Liver (tissue), 9 donors: ENCODE results near the gene METTL23. TPM values are rescaled to one million over a fixed set of nuclear protein-coding genes. Genes with fewer than 3 reads are reported as not detected.

Source experiments
- DNase-seq: peaks from one replicate; pipeline ENCODE4 v3.0.0-alpha.2; 2017; ENCODE audit warnings: low spot score
- H3K27ac ChIP-seq, 2 donors: one replicate each; pipeline ENCODE4 v1.7.0; 2013; ENCODE audit warnings: inconsistent platforms in 2 of 2, low read length in 2 of 2, control low read depth in 1 of 2, low read depth in 1 of 2, mild to moderate bottlenecking in 1 of 2
- H3K27me3 ChIP-seq, 4 donors: one replicate each; pipeline versions ENCODE4 v1.6.1 to v1.7.0; 2013; ENCODE audit warnings: low read length in 3 of 4, inconsistent platforms in 1 of 4, mild to moderate bottlenecking in 1 of 4, moderate library complexity in 1 of 4; ENCODE audit not compliant: control insufficient read depth in 4 of 4, insufficient read depth in 4 of 4
- H3K36me3 ChIP-seq, 4 donors: one replicate each; pipeline versions ENCODE4 v1.6.1 to v1.7.0; 2013; ENCODE audit warnings: low read length in 3 of 4, mild to moderate bottlenecking in 3 of 4, low read depth in 1 of 4, moderate library complexity in 1 of 4; ENCODE audit not compliant: control insufficient read depth in 4 of 4, insufficient read depth in 3 of 4
- H3K4me1 ChIP-seq, 4 donors: one replicate each; pipeline versions ENCODE4 v1.6.1 to v1.7.0; 2013; ENCODE audit warnings: low read length in 3 of 4, mild to moderate bottlenecking in 3 of 4, moderate library complexity in 1 of 4; ENCODE audit not compliant: control insufficient read depth in 4 of 4, insufficient read depth in 4 of 4
- H3K4me3 ChIP-seq, 3 donors: one replicate each; pipeline versions ENCODE4 v1.6.1 to v1.7.0; 2013; ENCODE audit warnings: low read length in 3 of 3, control low read depth in 1 of 3, low read depth in 1 of 3, mild to moderate bottlenecking in 1 of 3
- H3K9ac ChIP-seq, 2 donors: one replicate each; pipeline ENCODE4 v1.7.0; 2013; ENCODE audit warnings: low read length in 2 of 2, mild to moderate bottlenecking in 2 of 2, moderate library complexity in 2 of 2, control low read depth in 1 of 2, low read depth in 1 of 2
- H3K9me3 ChIP-seq, 4 donors: one replicate each; pipeline versions ENCODE4 v1.6.1 to v1.7.0; 2013; ENCODE audit warnings: low read length in 3 of 4; ENCODE audit not compliant: control insufficient read depth in 4 of 4
- EGR1 ChIP-seq, 2 donors: IDR thresholded peaks; 2 replicates each; pipeline ENCODE4 v1.6.1; 2016 to 2018; ENCODE audit warnings: antibody characterized with exemption in 2 of 2, low read depth in 2 of 2
- FOXA1 ChIP-seq: IDR thresholded peaks from 2 replicates; pipeline ENCODE4 v1.6.1; 2016; ENCODE audit warnings: antibody characterized with exemption
- FOXA2 ChIP-seq: IDR thresholded peaks from 2 replicates; pipeline ENCODE4 v1.6.1; 2016; ENCODE audit warnings: antibody characterized with exemption
- GABPA ChIP-seq, 2 donors: IDR thresholded peaks in 1 of 2; conservative IDR thresholded peaks in 1 of 2; 2 replicates each; pipeline ENCODE4 v1.6.1; 2016; ENCODE audit warnings: antibody characterized with exemption in 2 of 2, mild to moderate bottlenecking in 1 of 2, moderate library complexity in 1 of 2
- HNF4A ChIP-seq, 2 donors: conservative IDR thresholded peaks; 2 replicates each; pipeline ENCODE4 v1.6.1; 2016; ENCODE audit warnings: antibody characterized with exemption in 2 of 2, mild to moderate bottlenecking in 2 of 2
- HNF4G ChIP-seq: IDR thresholded peaks from 2 replicates; pipeline ENCODE4 v1.6.1; 2016; ENCODE audit warnings: antibody characterized with exemption
- JUND ChIP-seq, 2 donors: IDR thresholded peaks; 2 replicates each; pipeline ENCODE4 v1.6.1; 2016; ENCODE audit warnings: antibody characterized with exemption in 2 of 2
- NR2F2 ChIP-seq: IDR thresholded peaks from 2 replicates; pipeline ENCODE4 v1.6.1; 2016; ENCODE audit warnings: antibody characterized with exemption
- RAD21 ChIP-seq, 2 donors: IDR thresholded peaks; 2 replicates each; pipeline ENCODE4 v1.6.1; 2016; ENCODE audit warnings: antibody characterized with exemption in 2 of 2, mild to moderate bottlenecking in 2 of 2
- RXRA ChIP-seq, 2 donors: IDR thresholded peaks; 2 replicates each; pipeline ENCODE4 v1.6.1; 2017 to 2018; ENCODE audit warnings: antibody characterized with exemption in 2 of 2, mild to moderate bottlenecking in 1 of 2
- SP1 ChIP-seq: IDR thresholded peaks from 2 replicates; pipeline ENCODE4 v1.6.1; 2018; ENCODE audit warnings: antibody characterized with exemption, mild to moderate bottlenecking
- TAF1 ChIP-seq: conservative IDR thresholded peaks from 2 replicates; pipeline ENCODE4 v1.6.1; 2016; ENCODE audit warnings: antibody characterized with exemption, mild to moderate bottlenecking
- YY1 ChIP-seq: IDR thresholded peaks from 2 replicates; pipeline ENCODE4 v1.6.1; 2016; ENCODE audit warnings: antibody characterized with exemption, mild to moderate bottlenecking
- WGBS: extraction: QIAGEN DNeasy Blood & Tissue Kit; methylation state at CpG from one replicate; pipeline ENCODE4 v1.1.7; 2013; 5-methylcytosine and 5-hydroxymethylcytosine counted together
- polyA plus RNA-seq, 2 donors: library from polyadenylated mRNA; stranded (reverse) in 1 of 2; unstranded in 1 of 2; fragments of 200-250 nt in 1 of 2; fragments of >200 nt in 1 of 2; fragmentation: Nextera tagmentation in 1 of 2; extraction: Ambion mirVana in 1 of 2; gene quantifications; one replicate each; pipeline versions ENCODE4 v1.2.1 to v1.2.3, GENCODE V29; 2013 to 2015
- total RNA-seq, 2 donors: library from RNA; depleted of rRNA; stranded (reverse); fragments of >200 nt; gene quantifications; one replicate each; pipeline ENCODE4 v1.2.3, GENCODE V29; 2014
- TF ChIP-seq, protein P1 (sequence below): IDR thresholded peaks from 2 replicates; pipeline ENCODE4 v1.6.1; 2016; ENCODE audit warnings: antibody characterized with exemption
- TF ChIP-seq, protein P2 (sequence below): IDR thresholded peaks from 2 replicates; pipeline ENCODE4 v1.6.1; 2016; ENCODE audit warnings: antibody characterized with exemption
- TF ChIP-seq, protein P3 (sequence below): IDR thresholded peaks from 2 replicates; pipeline ENCODE4 v1.6.1; 2016; ENCODE audit warnings: antibody characterized with exemption, mild to moderate bottlenecking
- TF ChIP-seq, protein P4 (sequence below): IDR thresholded peaks from 2 replicates; pipeline ENCODE4 v1.6.1; 2016; ENCODE audit warnings: antibody characterized with exemption
- TF ChIP-seq, protein P5 (sequence below): fragments of 150-350 bp; IDR thresholded peaks from 2 replicates; pipeline ENCODE4 v1.5.1; 2017; ENCODE audit warnings: improper control_type of control experiment, low read depth, low read length; ENCODE audit not compliant: missing input control
- donor health status: healthy.
- donor health status: healthy.
- donor health status: healthy.
- donor health status: healthy.
- donor health status: healthy.

The METTL23 gene
- total and polyA plus RNA-seq, 4 donors = 15.6 to 37.2 (median 22.1) TPM

DNA sequence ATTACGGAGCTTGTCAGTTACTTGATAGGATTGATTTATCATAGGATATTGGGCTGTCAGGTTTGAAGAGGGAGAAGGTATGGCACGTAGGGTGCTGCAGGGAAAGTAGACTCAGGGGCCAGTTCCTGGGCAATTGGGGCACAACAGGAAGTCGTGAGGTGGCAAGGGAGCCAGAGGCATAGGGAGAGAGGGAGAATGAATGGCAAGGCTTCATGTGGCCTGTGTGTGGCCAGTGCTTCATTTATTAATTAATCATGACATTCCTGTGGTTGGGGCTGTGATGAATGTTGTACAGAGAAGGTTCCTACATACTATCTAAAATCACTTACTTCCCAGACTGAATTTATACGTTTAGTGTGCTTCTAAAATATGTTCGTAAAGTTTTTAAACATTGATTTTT is 30.6 kb downstream of the METTL23 start:
- Histone ChIP-seq H3K4me1 (no peaks in the 10 kb centered on the region), H3K27me3 (no peaks in the 10 kb centered on the region), H3K9ac (no peak overlapping the region), H3K4me3 (no peak overlapping the region), H3K27ac (no peak overlapping the region), H3K36me3 (peaks cover 7 to 13% (median 10%) of the 10 kb centered on the region in 4 donors), H3K9me3 (no peaks in the 10 kb centered on the region)
- TF ChIP-seq HNF4G (no peak), JUND (IDR thresholded peaks at IDR 0.05) (no peak), TAF1 (no peak), GABPA (IDR thresholded peaks at IDR 0.05 in 1 of 2, conservative IDR thresholded peaks at IDR 0.05 in 1 of 2) (no peak), NR2F2 (no peak), EGR1 (IDR thresholded peaks at IDR 0.05; ENCODE audit: low read depth in 2 of 2) (no peak), RXRA (IDR thresholded peaks at IDR 0.05) (no peak), FOXA2 (no peak), HNF4A (conservative IDR thresholded peaks at IDR 0.05) (no peak), YY1 (no peak), SP1 (no peak), FOXA1 (no peak), RAD21 (IDR thresholded peaks at IDR 0.05) (no peak)
- TF ChIP-seq, protein P1, sequence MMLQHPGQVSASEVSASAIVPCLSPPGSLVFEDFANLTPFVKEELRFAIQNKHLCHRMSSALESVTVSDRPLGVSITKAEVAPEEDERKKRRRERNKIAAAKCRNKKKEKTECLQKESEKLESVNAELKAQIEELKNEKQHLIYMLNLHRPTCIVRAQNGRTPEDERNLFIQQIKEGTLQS = no peak
- TF ChIP-seq, protein P2, sequence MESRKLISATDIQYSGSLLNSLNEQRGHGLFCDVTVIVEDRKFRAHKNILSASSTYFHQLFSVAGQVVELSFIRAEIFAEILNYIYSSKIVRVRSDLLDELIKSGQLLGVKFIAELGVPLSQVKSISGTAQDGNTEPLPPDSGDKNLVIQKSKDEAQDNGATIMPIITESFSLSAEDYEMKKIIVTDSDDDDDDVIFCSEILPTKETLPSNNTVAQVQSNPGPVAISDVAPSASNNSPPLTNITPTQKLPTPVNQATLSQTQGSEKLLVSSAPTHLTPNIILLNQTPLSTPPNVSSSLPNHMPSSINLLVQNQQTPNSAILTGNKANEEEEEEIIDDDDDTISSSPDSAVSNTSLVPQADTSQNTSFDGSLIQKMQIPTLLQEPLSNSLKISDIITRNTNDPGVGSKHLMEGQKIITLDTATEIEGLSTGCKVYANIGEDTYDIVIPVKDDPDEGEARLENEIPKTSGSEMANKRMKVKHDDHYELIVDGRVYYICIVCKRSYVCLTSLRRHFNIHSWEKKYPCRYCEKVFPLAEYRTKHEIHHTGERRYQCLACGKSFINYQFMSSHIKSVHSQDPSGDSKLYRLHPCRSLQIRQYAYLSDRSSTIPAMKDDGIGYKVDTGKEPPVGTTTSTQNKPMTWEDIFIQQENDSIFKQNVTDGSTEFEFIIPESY = no peak
- TF ChIP-seq, protein P3, sequence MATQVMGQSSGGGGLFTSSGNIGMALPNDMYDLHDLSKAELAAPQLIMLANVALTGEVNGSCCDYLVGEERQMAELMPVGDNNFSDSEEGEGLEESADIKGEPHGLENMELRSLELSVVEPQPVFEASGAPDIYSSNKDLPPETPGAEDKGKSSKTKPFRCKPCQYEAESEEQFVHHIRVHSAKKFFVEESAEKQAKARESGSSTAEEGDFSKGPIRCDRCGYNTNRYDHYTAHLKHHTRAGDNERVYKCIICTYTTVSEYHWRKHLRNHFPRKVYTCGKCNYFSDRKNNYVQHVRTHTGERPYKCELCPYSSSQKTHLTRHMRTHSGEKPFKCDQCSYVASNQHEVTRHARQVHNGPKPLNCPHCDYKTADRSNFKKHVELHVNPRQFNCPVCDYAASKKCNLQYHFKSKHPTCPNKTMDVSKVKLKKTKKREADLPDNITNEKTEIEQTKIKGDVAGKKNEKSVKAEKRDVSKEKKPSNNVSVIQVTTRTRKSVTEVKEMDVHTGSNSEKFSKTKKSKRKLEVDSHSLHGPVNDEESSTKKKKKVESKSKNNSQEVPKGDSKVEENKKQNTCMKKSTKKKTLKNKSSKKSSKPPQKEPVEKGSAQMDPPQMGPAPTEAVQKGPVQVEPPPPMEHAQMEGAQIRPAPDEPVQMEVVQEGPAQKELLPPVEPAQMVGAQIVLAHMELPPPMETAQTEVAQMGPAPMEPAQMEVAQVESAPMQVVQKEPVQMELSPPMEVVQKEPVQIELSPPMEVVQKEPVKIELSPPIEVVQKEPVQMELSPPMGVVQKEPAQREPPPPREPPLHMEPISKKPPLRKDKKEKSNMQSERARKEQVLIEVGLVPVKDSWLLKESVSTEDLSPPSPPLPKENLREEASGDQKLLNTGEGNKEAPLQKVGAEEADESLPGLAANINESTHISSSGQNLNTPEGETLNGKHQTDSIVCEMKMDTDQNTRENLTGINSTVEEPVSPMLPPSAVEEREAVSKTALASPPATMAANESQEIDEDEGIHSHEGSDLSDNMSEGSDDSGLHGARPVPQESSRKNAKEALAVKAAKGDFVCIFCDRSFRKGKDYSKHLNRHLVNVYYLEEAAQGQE = no peak
- TF ChIP-seq, protein P4, sequence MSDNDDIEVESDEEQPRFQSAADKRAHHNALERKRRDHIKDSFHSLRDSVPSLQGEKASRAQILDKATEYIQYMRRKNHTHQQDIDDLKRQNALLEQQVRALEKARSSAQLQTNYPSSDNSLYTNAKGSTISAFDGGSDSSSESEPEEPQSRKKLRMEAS = no peak
- TF ChIP-seq, protein P5, sequence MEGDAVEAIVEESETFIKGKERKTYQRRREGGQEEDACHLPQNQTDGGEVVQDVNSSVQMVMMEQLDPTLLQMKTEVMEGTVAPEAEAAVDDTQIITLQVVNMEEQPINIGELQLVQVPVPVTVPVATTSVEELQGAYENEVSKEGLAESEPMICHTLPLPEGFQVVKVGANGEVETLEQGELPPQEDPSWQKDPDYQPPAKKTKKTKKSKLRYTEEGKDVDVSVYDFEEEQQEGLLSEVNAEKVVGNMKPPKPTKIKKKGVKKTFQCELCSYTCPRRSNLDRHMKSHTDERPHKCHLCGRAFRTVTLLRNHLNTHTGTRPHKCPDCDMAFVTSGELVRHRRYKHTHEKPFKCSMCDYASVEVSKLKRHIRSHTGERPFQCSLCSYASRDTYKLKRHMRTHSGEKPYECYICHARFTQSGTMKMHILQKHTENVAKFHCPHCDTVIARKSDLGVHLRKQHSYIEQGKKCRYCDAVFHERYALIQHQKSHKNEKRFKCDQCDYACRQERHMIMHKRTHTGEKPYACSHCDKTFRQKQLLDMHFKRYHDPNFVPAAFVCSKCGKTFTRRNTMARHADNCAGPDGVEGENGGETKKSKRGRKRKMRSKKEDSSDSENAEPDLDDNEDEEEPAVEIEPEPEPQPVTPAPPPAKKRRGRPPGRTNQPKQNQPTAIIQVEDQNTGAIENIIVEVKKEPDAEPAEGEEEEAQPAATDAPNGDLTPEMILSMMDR = no peak
- 97% methylated on average over 5 of the region's 5 CpGs for WGBS
- DNase-seq = no peak
